Measurements from ENCODE around the gene ETS1.

GRCh38 chr11:128416976-128417375 is 170.4 kb downstream of the ETS1 start:
- TF ChIP-seq CTCF (conservative IDR thresholded peaks at IDR 0.05; ENCODE audit: low read length) (no peak), EZH2phosphoT487 (IDR thresholded peaks at IDR 0.05; ENCODE audit: borderline replicate concordance, low read depth, low read length) (no peak)
